HG03097 (cell line): ENCODE data around the gene VASP.

Source experiments
- ATAC-seq: cut with Tn5 transposase; IDR thresholded peaks from one replicate; pipeline ENCODE4 v1.9.1; 2021; ENCODE audit not compliant: unreplicated experiment, low FRiP score

The VASP gene

DNA sequence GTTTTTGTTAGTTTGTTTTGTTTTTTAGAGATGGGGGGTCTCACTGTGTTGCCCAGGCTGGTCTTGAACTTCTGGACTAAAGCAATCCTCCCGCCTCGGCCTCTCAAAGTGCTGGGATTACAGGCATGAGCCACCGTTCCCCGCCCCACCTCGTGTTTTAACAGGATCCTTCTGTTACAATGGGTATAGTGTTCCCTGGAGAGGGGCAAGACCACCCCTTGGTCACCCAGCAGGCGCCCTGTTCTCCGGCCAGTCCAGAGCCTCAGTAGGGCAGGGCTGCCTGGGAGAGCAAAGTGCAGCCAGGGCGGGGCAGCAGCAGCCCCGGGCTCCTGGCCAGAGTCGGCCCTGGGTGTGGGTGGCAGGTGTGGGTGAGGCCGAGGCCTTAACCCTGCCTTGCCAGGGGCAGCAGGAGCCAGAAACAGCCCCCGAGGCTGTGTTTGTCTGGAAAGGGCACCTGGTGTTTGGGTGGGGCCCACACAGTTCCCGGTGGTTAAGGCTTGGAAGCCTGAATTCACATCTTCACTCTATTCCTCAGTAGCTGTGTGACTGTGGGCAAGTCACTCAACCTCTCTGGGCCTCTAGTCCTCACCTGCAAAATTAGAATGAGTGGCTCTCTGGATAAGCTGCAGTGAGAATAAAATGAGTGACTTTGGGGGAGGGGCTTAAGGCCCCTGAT is 7.2 kb downstream of the VASP start:
- ATAC-seq, result no peak

DNA sequence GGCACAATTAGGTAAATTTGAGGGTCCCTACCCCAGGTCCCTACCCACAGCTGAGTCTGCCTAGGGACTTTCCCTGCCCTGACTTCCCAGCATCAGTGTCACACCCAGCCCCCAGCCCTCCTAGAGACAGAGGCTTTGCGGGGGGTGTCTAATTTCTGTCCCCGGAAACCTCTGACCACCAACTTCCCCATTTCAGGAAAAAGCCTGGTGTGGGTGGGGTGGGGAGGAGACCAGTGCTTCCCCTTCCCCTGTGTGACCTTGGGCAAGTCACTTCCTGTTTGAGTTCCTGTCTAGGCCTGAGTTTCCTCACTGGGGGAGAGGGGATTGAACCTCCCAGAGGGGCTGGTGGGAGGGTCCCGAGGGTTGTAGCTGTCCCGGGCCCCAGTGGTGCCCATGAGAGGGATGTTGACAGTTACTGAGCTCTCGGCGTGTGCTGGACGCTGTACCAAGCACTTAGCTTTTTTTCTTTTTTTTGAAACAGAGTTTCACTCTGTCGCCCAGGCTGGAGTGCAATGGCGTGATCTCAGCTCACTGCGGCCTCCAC is 7.9 kb downstream of the VASP start:
- no peak for ATAC-seq

GRCh38 chr19:45515807-45516401 is 8.6 kb downstream of the VASP start:
- ATAC-seq, result no peak

GRCh38 chr19:45517238-45517637 is 10.0 kb downstream of the VASP start:
- no peak for ATAC-seq

GRCh38 chr19:45517641-45518468 is 10.6 kb downstream of the VASP start:
- no peak for ATAC-seq

- no peak for ATAC-seq
Measured at GRCh38 chr19:45518469-45518826, 11.2 kb downstream of the VASP start.

DNA sequence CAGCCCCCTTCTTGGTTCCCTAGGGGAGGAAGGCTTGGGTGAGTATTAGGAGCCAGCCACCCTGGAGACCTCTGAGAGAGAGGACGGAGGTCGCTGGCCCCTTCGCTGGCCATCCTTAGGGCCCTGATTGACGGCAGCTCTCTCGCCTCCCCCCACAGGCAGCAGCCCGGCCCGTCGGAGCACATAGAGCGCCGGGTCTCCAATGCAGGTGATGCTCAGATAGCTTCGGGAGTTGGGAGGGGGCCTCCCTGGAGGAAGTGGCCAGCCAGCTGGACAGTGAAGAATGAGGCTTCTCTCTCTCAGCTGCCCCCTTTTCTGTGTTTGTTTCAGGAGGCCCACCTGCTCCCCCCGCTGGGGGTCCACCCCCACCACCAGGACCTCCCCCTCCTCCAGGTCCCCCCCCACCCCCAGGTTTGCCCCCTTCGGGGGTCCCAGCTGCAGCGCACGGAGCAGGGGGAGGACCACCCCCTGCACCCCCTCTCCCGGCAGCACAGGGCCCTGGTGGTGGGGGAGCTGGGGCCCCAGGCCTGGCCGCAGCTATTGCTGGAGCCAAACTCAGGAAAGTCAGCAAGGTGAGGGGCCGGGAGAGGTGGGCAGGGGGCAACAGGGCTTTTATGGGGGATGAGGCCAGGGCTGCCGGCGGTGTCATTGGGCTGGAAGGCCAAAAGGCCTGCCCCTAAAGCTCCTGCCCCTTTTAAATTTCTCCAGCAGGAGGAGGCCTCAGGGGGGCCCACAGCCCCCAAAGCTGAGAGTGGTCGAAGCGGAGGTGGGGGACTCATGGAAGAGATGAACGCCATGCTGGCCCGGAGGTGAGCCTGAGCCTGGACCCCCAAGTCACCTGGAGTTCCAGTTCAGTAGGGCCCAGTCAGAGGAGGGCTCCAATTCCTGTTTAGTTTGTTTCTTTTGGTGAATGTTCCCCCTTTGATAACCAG is 15.0 kb downstream of the VASP start:
- no peak for ATAC-seq

DNA sequence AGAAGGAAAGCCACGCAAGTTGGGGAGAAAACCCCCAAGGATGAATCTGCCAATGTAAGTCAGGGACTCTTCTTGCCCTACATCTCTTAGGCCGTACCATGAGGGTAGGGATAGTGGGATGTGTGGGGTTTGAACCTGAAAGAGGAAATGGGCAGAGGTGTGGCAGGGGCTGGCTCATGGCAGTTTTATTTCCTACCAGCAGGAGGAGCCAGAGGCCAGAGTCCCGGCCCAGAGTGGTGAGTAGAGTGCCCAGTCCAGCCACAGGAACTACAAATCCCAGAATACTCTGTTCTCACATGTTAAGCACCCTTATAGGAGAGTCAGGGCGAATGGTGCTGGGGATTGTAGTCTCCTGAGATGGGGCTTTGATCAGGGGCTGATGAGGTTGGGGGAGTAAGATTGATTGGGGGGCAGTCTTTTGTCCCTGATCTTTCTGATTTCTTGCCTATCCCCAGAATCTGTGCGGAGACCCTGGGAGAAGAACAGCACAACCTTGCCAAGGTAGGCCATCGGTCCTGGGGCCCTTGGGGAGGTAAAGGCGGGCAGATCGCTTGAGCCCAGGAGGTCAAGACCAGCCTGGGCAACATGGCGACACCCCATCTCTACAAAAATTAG is 16.5 kb downstream of the VASP start:
- peak; percentile 83 for ATAC-seq

GRCh38 chr19:45524575-45525129 is 17.4 kb downstream of the VASP start:
- no peak for ATAC-seq

DNA sequence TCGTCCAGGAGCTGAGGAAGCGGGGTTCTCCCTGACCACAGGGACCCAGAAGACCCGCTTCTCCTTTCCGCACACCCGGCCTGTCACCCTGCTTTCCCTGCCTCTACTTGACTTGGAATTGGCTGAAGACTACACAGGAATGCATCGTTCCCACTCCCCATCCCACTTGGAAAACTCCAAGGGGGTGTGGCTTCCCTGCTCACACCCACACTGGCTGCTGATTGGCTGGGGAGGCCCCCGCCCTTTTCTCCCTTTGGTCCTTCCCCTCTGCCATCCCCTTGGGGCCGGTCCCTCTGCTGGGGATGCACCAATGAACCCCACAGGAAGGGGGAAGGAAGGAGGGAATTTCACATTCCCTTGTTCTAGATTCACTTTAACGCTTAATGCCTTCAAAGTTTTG is 18.9 kb downstream of the VASP start:
- no peak for ATAC-seq

GRCh38 chr19:45526971-45527370 is 19.7 kb downstream of the VASP start:
- ATAC-seq, result no peak

GRCh38 chr19:45527731-45528130 is 20.5 kb downstream of the VASP start:
- ATAC-seq, result no peak

DNA sequence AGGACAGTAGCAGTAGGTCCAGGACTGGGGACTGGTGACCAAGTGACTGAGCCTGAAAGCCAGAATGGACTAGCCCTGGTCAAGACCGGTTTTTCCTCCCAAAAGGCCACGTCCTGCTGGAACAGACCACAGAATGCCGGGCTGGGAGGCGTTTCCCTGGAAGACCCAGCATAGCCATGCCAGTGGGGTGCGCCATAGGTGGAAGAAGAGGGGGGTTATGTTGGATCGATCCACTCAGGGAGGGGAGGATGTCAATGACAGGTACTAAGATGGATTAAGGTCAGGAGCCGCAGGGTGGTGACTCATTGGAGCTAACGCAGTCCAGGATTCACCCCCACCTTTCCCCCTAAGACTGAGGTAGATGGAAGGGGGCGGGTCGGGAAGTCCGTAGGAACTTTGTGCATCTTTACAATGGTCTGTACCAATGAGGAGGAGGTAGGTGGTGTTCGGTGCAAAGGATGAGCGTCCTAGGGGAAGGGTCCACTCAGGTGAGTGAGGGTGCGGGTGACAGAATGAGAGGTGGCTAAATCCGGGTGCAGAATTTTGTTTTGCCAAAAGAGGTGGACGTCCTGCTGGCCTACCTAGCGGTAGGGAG is 21.0 kb downstream of the VASP start:
- no peak for ATAC-seq

DNA sequence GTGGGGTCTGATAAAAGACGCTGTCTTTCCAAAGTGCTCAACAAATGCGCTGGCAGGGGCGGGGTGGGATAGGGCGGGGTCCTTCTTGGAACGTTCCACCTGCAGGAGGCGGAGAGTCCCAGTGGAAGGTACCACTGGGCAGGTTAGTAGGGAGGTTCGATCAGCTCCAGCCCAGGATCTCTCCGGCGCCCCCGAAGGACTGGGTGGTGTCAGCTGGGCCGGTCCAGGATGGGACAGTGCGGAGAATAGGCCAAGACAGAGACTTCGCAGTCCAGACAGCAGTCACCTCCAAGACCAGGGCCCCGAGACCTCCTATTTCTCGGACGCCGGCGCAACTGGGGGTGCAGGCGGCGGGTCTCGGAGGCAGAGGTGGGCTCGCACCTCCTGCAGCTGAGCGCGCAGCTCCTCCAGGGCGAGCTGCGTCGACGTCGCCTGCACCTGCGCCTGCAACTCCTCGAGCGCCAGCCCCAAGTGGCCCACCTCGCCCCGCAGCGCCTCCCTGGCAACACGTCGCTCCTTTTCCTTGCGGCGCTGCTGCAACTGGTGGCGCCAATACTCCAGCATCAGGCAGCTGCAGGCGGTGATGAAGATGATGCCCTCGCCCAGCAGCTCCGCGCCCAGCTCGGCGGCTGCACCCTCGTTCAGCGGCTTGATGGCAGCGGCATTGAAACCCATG is 21.6 kb downstream of the VASP start:
- no peak for ATAC-seq

- ATAC-seq, result no peak
Measured at GRCh38 chr19:45529420-45529785, 22.1 kb downstream of the VASP start.

DNA sequence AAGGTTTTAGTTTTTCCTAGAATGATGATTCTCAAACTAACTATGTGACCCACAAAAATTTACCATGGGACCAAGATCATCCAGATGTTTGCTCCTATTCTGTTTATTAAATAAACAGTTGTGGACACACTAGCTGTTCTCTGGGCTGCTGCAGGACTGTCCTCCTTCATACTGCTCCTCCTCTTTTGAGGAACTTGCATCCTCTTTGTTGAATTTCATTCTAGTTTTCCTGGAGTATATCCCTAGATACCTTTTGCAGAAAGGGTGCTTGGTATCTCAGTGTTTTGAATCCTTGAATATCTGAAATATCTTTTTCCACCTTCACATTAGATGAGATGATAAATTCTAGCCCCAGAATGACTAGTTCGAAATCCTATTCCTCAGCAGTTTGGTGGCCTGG is 24.1 kb downstream of the VASP start:
- ATAC-seq, result no peak

GRCh38 chr19:45539459-45539858 is 32.2 kb downstream of the VASP start:
- ATAC-seq, result no peak

GRCh38 chr19:45542234-45542668 is 35.0 kb downstream of the VASP start:
- ATAC-seq, result no peak
